Measurements from ENCODE around the gene PTPN6. TPM values are rescaled to one million over a fixed set of nuclear protein-coding genes. Genes with fewer than 3 reads are reported as not detected.

PTPN6 gene
- total RNA-seq, 2 experiments from 2014 or later = 79.0 to 83.5 TPM

GRCh38 chr12:6987956-6988553, 36.9 kb downstream of the PTPN6 start:
- H3K27ac Mint-ChIP-seq = no peak overlapping the region
- DNase-seq = no peak

GRCh38 chr12:6996040-6996441, 44.9 kb downstream of the PTPN6 start:
- no peaks in the 10 kb centered on the region for H3K9me3 Mint-ChIP-seq
- ChIA-PET CTCF (no interaction called here), POLR2A (no interaction called here)
- no peak for ATAC-seq (ENCODE audit: poor library complexity)
- Histone ChIP-seq H3K4me1 (ENCODE audit: insufficient read depth, low read length) (no peaks in the 10 kb centered on the region), H3K9me3 (ENCODE audit: control insufficient read depth in 1 of 2, insufficient read depth in 1 of 2, low read length in 2 of 2) (no peaks in the 10 kb centered on the region), H3K27ac (ENCODE audit: low read depth in 1 of 2, low read length in 2 of 2) (no peak overlapping the region), H3K4me3 (ENCODE audit: low read length) (no peak overlapping the region), H3K36me3 (ENCODE audit: insufficient read depth, low read length) (peaks cover 24% of the 10 kb centered on the region), H3K27me3 (ENCODE audit: control insufficient read depth in 1 of 2, insufficient read depth in 2 of 2, low read length in 2 of 2) (no peaks in the 10 kb centered on the region)
- no peaks in the 10 kb centered on the region for H3K27me3 Mint-ChIP-seq
- no peak for TF ChIP-seq CTCF (IDR thresholded peaks at IDR 0.05)
- intact Hi-C loops (cut with DNase I, micrococcal nuclease) = loop anchor here in 1 of 2 experiments (5.0 kb wide), 1 partner anchor 36 kb away; no protein-coding TSS in a partner anchor
- no peak overlapping the region for H3K27ac Mint-ChIP-seq
- peaks cover 53% of the 10 kb centered on the region for H3K36me3 Mint-ChIP-seq (ENCODE audit: low read depth)
- no peak overlapping the region for H3K4me3 Mint-ChIP-seq
- no peak for DNase-seq
- peaks cover 16% of the 10 kb centered on the region for H3K4me1 Mint-ChIP-seq (ENCODE audit: low read depth)

More at GRCh38 chr12:6987956-6988553, 36.9 kb downstream of the PTPN6 start:
- no peak for TF ChIP-seq CTCF (IDR thresholded peaks at IDR 0.05)
- Histone ChIP-seq H3K27me3 (ENCODE audit: control insufficient read depth in 1 of 2, insufficient read depth in 2 of 2, low read length in 2 of 2) (no peaks in the 10 kb centered on the region), H3K9me3 (ENCODE audit: control insufficient read depth in 1 of 2, insufficient read depth in 1 of 2, low read length in 2 of 2) (no peaks in the 10 kb centered on the region), H3K27ac (ENCODE audit: low read depth in 1 of 2, low read length in 2 of 2) (no peak overlapping the region), H3K36me3 (ENCODE audit: insufficient read depth, low read length) (peaks cover 23% of the 10 kb centered on the region), H3K4me1 (ENCODE audit: insufficient read depth, low read length) (no peaks in the 10 kb centered on the region), H3K4me3 (ENCODE audit: low read length) (no peak overlapping the region)
- no peaks in the 10 kb centered on the region for H3K9me3 Mint-ChIP-seq
- peaks cover 37% of the 10 kb centered on the region for H3K36me3 Mint-ChIP-seq (ENCODE audit: low read depth)
- H3K27me3 Mint-ChIP-seq = no peaks in the 10 kb centered on the region
- POLR2A ChIA-PET = no interaction called here
- ATAC-seq (ENCODE audit: poor library complexity) = no peak
- H3K4me1 Mint-ChIP-seq (ENCODE audit: low read depth) = no peaks in the 10 kb centered on the region
- H3K4me3 Mint-ChIP-seq = no peak overlapping the region
- CTCF ChIA-PET = no interaction called here
- intact Hi-C loops (cut with DNase I, micrococcal nuclease) = no loop called here

- H3K9me3 Mint-ChIP-seq = no peaks in the 10 kb centered on the region
- H3K36me3 Mint-ChIP-seq (ENCODE audit: low read depth) = peaks cover 55% of the 10 kb centered on the region
- CTCF ChIA-PET = interaction anchor here (0.6 to 1.1 kb wide), 4 partner anchors 8 to 107 kb away, joined by 3 to 5 read pairs (median 4); partner anchors contain the start of gene LPCAT3
- H3K27ac Mint-ChIP-seq = no peak overlapping the region
- intact Hi-C loops (cut with DNase I, micrococcal nuclease) = loop anchor here in 1 of 2 experiments (5.0 kb wide), 1 partner anchor 33 kb away; no protein-coding TSS in a partner anchor
- ATAC-seq (ENCODE audit: poor library complexity) (no peak), DNase-seq (no peak)
- no peaks in the 10 kb centered on the region for H3K27me3 ChIP-seq (ENCODE audit: control insufficient read depth in 1 of 2, insufficient read depth in 2 of 2, low read length in 2 of 2)
- H3K4me3 Mint-ChIP-seq = no peak overlapping the region
- H3K36me3 ChIP-seq (ENCODE audit: insufficient read depth, low read length) = peaks cover 24% of the 10 kb centered on the region
- no peak overlapping the region for H3K4me3 ChIP-seq (ENCODE audit: low read length)
- no peak overlapping the region for H3K27ac ChIP-seq (ENCODE audit: low read depth in 1 of 2, low read length in 2 of 2)
- POLR2A ChIA-PET = interaction anchor here (2.2 kb wide), 1 partner anchor 19 kb away, joined by 7 read pairs; the partner anchor contains the start of gene LPCAT3
- no peak for TF ChIP-seq CTCF (IDR thresholded peaks at IDR 0.05)
- H3K4me1 ChIP-seq (ENCODE audit: insufficient read depth, low read length) = no peaks in the 10 kb centered on the region
- H3K9me3 ChIP-seq (ENCODE audit: control insufficient read depth in 1 of 2, insufficient read depth in 1 of 2, low read length in 2 of 2) = no peaks in the 10 kb centered on the region
- peaks cover 16% of the 10 kb centered on the region for H3K4me1 Mint-ChIP-seq (ENCODE audit: low read depth)
- no peaks in the 10 kb centered on the region for H3K27me3 Mint-ChIP-seq
Observed at GRCh38 chr12:6998715-6999451, 47.7 kb downstream of the PTPN6 start.

Data from CD4-positive, alpha-beta T cell (primary cell).